ENCODE results near the gene PTPRM.

The PTPRM gene

DNA sequence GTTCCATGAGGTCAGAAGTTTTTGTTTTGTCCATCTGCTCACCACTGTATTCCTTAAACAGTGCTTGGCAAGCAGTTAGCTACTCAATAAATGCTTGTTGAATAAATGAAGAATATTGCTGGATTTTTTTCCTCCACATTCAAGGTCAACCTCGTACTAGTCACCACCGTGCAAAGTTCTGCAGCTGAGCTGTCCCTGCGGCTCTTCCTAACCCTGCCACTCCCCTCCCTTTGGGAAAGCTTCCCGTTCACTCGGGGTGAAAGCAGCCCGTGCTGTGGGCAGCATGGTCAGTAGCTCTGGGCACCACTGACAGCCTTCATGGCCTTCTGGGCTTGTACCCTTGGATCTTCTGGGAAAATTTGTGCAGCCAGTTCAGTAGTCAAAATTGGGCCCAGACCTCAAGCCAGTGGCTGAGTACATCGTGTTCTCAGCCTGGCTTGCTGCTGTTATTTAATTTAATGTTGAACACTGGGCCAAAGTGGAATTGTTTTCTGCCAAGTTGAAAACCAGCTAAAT is 572.8 kb downstream of the PTPRM start:
- H2AFZ ChIP-seq (ENCODE audit: low read depth, low read length, severe bottlenecking): no peak overlapping the region
- no peaks in the 10 kb centered on the region for H3K9me2 ChIP-seq (replicated peaks; ENCODE audit: insufficient read depth, low read length)
- no peaks in the 10 kb centered on the region for H3K36me3 ChIP-seq (ENCODE audit: low read length)

DNA sequence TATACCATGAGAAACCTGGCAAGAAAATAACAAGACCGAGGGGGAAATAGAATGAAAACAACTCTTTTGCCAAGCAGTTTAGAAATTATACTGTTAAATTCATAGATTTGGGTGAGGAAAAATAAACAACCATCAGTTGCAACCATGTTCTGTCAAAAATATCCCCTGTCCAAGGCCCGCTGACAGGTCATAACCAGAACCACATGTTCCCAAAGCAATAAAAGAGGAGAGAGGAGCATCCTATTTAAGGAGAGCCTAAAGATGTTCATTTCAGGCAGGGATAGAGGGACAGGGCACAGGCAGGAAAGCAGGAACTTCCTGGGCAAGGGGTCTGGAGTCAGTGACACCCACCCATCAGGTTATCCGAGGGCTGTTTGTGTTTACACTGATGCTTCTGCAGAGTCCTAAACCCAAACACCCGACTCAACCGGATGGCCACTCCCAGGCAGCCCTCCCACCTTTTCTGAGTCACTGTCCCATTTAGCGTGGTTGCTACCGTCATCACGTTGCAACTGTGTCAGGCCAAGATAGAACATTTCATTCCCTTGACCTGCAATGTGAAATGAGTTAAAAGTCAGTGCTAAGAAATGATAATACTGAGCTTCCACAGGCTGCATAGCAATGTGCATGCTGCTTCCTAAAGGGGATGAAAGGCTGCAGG is 573.9 kb downstream of the PTPRM start:
- no peak overlapping the region for H2AFZ ChIP-seq (ENCODE audit: low read depth, low read length, severe bottlenecking)
- TF ChIP-seq EZH2phosphoT487 (conservative IDR thresholded peaks at IDR 0.05; ENCODE audit: low read length): no peak
- TF ChIP-seq, protein P1, sequence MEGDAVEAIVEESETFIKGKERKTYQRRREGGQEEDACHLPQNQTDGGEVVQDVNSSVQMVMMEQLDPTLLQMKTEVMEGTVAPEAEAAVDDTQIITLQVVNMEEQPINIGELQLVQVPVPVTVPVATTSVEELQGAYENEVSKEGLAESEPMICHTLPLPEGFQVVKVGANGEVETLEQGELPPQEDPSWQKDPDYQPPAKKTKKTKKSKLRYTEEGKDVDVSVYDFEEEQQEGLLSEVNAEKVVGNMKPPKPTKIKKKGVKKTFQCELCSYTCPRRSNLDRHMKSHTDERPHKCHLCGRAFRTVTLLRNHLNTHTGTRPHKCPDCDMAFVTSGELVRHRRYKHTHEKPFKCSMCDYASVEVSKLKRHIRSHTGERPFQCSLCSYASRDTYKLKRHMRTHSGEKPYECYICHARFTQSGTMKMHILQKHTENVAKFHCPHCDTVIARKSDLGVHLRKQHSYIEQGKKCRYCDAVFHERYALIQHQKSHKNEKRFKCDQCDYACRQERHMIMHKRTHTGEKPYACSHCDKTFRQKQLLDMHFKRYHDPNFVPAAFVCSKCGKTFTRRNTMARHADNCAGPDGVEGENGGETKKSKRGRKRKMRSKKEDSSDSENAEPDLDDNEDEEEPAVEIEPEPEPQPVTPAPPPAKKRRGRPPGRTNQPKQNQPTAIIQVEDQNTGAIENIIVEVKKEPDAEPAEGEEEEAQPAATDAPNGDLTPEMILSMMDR (IDR thresholded peaks at IDR 0.05; ENCODE audit: insufficient read depth, low read length, poor library complexity, severe bottlenecking): no peak

More for the DNA sequence above, 572.8 kb downstream of the PTPRM start:
- Histone ChIP-seq H3K27ac (ENCODE audit: low read depth, low read length) (no peak overlapping the region), H3K27me3 (ENCODE audit: low read length) (no peaks in the 10 kb centered on the region), H3K9ac (ENCODE audit: low read length) (no peak overlapping the region), H3K4me3 (ENCODE audit: insufficient read depth, low read length, poor library complexity, severe bottlenecking) (no peak overlapping the region), H3K79me2 (ENCODE audit: insufficient read depth, low read length) (no peaks in the 10 kb centered on the region), H4K20me1 (ENCODE audit: low read depth, low read length) (no peaks in the 10 kb centered on the region), H3K4me2 (ENCODE audit: low read depth, low read length, poor library complexity, severe bottlenecking) (no peak overlapping the region), H3F3A (ENCODE audit: insufficient read depth) (no peaks in the 10 kb centered on the region), H3K9me3 (ENCODE audit: insufficient read depth, low read length) (no peaks in the 10 kb centered on the region)
- TF ChIP-seq EZH2phosphoT487 (conservative IDR thresholded peaks at IDR 0.05; ENCODE audit: low read length): no peak

DNA sequence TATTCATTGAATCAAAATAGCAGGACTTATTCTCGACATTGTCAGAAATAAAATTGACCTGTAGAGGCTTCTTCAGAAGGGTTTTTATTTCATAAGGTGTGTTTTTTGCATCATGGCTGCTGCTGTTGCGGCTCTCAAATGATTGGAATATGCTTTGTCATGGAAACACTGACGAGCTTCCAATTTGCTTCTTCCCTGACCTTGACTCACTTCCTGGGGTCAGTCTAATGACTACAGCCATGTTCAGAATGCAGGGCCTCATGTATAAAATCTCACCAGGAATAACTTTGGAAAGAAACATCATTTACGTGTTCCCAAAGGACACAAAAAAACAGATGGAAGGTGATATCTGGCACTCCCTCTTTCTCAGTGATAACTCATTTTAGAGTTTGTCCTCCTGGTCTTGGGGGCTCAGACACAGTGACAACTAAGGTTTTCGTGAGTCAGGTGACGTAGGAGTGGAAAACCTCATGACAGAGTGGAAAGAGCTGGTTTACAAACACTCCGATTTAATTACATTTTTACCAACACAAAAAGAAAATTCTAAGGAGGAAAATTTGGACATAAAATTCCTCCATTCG is 575.1 kb downstream of the PTPRM start:
- no peak overlapping the region for H3K27ac ChIP-seq (ENCODE audit: low read depth, low read length)
- no peaks in the 10 kb centered on the region for H4K20me1 ChIP-seq (ENCODE audit: low read depth, low read length)
- no peaks in the 10 kb centered on the region for H3K79me2 ChIP-seq (ENCODE audit: insufficient read depth, low read length)
- H3F3A ChIP-seq (ENCODE audit: insufficient read depth): no peaks in the 10 kb centered on the region
- H3K4me3 ChIP-seq (ENCODE audit: insufficient read depth, low read length, poor library complexity, severe bottlenecking): no peak overlapping the region
- H2AFZ ChIP-seq (ENCODE audit: low read depth, low read length, severe bottlenecking): no peak overlapping the region
- H3K9me2 ChIP-seq (replicated peaks; ENCODE audit: insufficient read depth, low read length): no peaks in the 10 kb centered on the region
- H3K27me3 ChIP-seq (ENCODE audit: low read length): no peaks in the 10 kb centered on the region
- TF ChIP-seq, protein P1 (IDR thresholded peaks at IDR 0.05; ENCODE audit: insufficient read depth, low read length, poor library complexity, severe bottlenecking): no peak
- TF ChIP-seq EZH2phosphoT487 (conservative IDR thresholded peaks at IDR 0.05; ENCODE audit: low read length): no peak
- H3K4me2 ChIP-seq (ENCODE audit: low read depth, low read length, poor library complexity, severe bottlenecking): no peak overlapping the region
- H3K36me3 ChIP-seq (ENCODE audit: low read length): no peaks in the 10 kb centered on the region
- H3K9me3 ChIP-seq (ENCODE audit: insufficient read depth, low read length): no peaks in the 10 kb centered on the region
- no peak overlapping the region for H3K9ac ChIP-seq (ENCODE audit: low read length)

More for the DNA sequence above, 573.9 kb downstream of the PTPRM start:
- no peaks in the 10 kb centered on the region for H3K27me3 ChIP-seq (ENCODE audit: low read length)
- H3K9me3 ChIP-seq (ENCODE audit: insufficient read depth, low read length): no peaks in the 10 kb centered on the region
- no peak overlapping the region for H3K4me2 ChIP-seq (ENCODE audit: low read depth, low read length, poor library complexity, severe bottlenecking)
- H3K27ac ChIP-seq (ENCODE audit: low read depth, low read length): no peak overlapping the region
- H3K9ac ChIP-seq (ENCODE audit: low read length): no peak overlapping the region
- no peak overlapping the region for H3K4me3 ChIP-seq (ENCODE audit: insufficient read depth, low read length, poor library complexity, severe bottlenecking)
- no peaks in the 10 kb centered on the region for H3F3A ChIP-seq (ENCODE audit: insufficient read depth)
- H3K9me2 ChIP-seq (replicated peaks; ENCODE audit: insufficient read depth, low read length): no peaks in the 10 kb centered on the region
- H3K36me3 ChIP-seq (ENCODE audit: low read length): no peaks in the 10 kb centered on the region
- H4K20me1 ChIP-seq (ENCODE audit: low read depth, low read length): no peaks in the 10 kb centered on the region
- no peaks in the 10 kb centered on the region for H3K79me2 ChIP-seq (ENCODE audit: insufficient read depth, low read length)

- no peak overlapping the region for H3K27ac ChIP-seq (ENCODE audit: low read depth, low read length)
- H3K36me3 ChIP-seq (ENCODE audit: low read length): no peaks in the 10 kb centered on the region
- no peak overlapping the region for H3K4me2 ChIP-seq (ENCODE audit: low read depth, low read length, poor library complexity, severe bottlenecking)
- H3K27me3 ChIP-seq (ENCODE audit: low read length): no peaks in the 10 kb centered on the region
- no peaks in the 10 kb centered on the region for H4K20me1 ChIP-seq (ENCODE audit: low read depth, low read length)
- no peak for TF ChIP-seq EZH2phosphoT487 (conservative IDR thresholded peaks at IDR 0.05; ENCODE audit: low read length)
- TF ChIP-seq, protein P1 (IDR thresholded peaks at IDR 0.05; ENCODE audit: insufficient read depth, low read length, poor library complexity, severe bottlenecking): no peak
- H3K4me3 ChIP-seq (ENCODE audit: insufficient read depth, low read length, poor library complexity, severe bottlenecking): no peak overlapping the region
- H2AFZ ChIP-seq (ENCODE audit: low read depth, low read length, severe bottlenecking): no peak overlapping the region
- no peak overlapping the region for H3K9ac ChIP-seq (ENCODE audit: low read length)
- no peaks in the 10 kb centered on the region for H3K79me2 ChIP-seq (ENCODE audit: insufficient read depth, low read length)
- H3F3A ChIP-seq (ENCODE audit: insufficient read depth): no peaks in the 10 kb centered on the region
- H3K9me2 ChIP-seq (replicated peaks; ENCODE audit: insufficient read depth, low read length): no peaks in the 10 kb centered on the region
- no peaks in the 10 kb centered on the region for H3K9me3 ChIP-seq (ENCODE audit: insufficient read depth, low read length)
Measured at GRCh38 chr18:8142932-8143331, 575.8 kb downstream of the PTPRM start.

Measured in SU-DHL-6 (cell line).